Neural cell (in vitro differentiated cells): ENCODE results near the gene UPF3A. TPM values are rescaled to one million over a fixed set of nuclear protein-coding genes. Genes with fewer than 3 reads are reported as not detected.

Experiments used
- H2AFZ ChIP-seq: fragments of 200-600, 300-800 bp; sonication (generic), shearing (Covaris generic); 2 replicates; pipeline ENCODE4 v1.6.0; 2014; ENCODE audit warnings: low read depth, mild to moderate bottlenecking, antibody characterized with exemption, low read length, moderate library complexity
- H3F3A ChIP-seq: fragments of 200-600 bp; shearing (Covaris generic); 2 replicates; pipeline ENCODE4 v1.6.1; 2016; ENCODE audit warnings: mild to moderate bottlenecking, moderate library complexity, mixed read lengths, antibody characterized with exemption, low read length; ENCODE audit not compliant: insufficient read depth, poor library complexity, severe bottlenecking
- H3K27ac ChIP-seq: fragments of 200-600, 300-800 bp; sonication (generic), shearing (Covaris generic); 2 replicates; pipeline ENCODE4 v1.5.1; 2014; ENCODE audit warnings: mild to moderate bottlenecking, low read length, moderate library complexity
- H3K27me3 ChIP-seq: fragments of 300-800, 200-600 bp; sonication (generic), shearing (Covaris generic); 2 replicates; pipeline ENCODE4 v1.6.0; 2014; ENCODE audit warnings: mild to moderate bottlenecking, low read depth, low read length, moderate library complexity; ENCODE audit not compliant: insufficient read depth
- H3K36me3 ChIP-seq: fragments of 300-800, 200-600 bp; sonication (generic), shearing (Covaris generic); 2 replicates; pipeline ENCODE4 v1.5.1; 2014; ENCODE audit warnings: mild to moderate bottlenecking, antibody characterized with exemption, low read length, moderate library complexity; ENCODE audit not compliant: insufficient read depth
- H3K4me2 ChIP-seq: fragments of 300-800, 200-600 bp; sonication (generic), shearing (Covaris generic); 2 replicates; pipeline ENCODE4 v1.6.0; 2014; ENCODE audit warnings: mild to moderate bottlenecking, low read length
- H3K4me3 ChIP-seq: fragments of 300-800, 200-600 bp; sonication (generic), shearing (Covaris generic); 2 replicates; pipeline ENCODE4 v1.5.1; 2014; ENCODE audit warnings: mild to moderate bottlenecking, low read length, moderate library complexity
- H3K79me2 ChIP-seq: fragments of 200-600 bp; shearing (Covaris generic); replicated peaks from 2 replicates; pipeline ENCODE4 v1.6.0; 2014; ENCODE audit warnings: mild to moderate bottlenecking, low read length, moderate library complexity; ENCODE audit not compliant: insufficient read depth
- H3K9ac ChIP-seq: fragments of 300-800, 200-600 bp; sonication (generic), shearing (Covaris generic); 2 replicates; pipeline ENCODE4 v1.6.1; 2016; ENCODE audit warnings: mild to moderate bottlenecking, low read length, mixed read lengths
- H3K9me2 ChIP-seq: fragments of 200-600 bp; shearing (Covaris generic); 2 replicates; pipeline ENCODE4 v1.6.1; 2016; ENCODE audit warnings: mild to moderate bottlenecking, low read length, mixed read lengths; ENCODE audit not compliant: insufficient read depth
- H3K9me3 ChIP-seq: fragments of 200-600, 300-800 bp; sonication (generic), shearing (Covaris generic); 2 replicates; pipeline ENCODE4 v1.6.1; 2016; ENCODE audit warnings: mild to moderate bottlenecking, mixed run types, low read length, moderate library complexity, mixed read lengths
- H4K20me1 ChIP-seq: fragments of 200-600 bp; shearing (Covaris generic); 2 replicates; pipeline ENCODE4 v1.6.1; 2016; ENCODE audit warnings: mild to moderate bottlenecking, mixed run types; ENCODE audit not compliant: insufficient read depth
- EP300 ChIP-seq: fragments of 450-650 bp; conservative IDR thresholded peaks from 2 replicates; pipeline ENCODE4 v1.6.1; 2014; ENCODE audit warnings: antibody characterized with exemption, mild to moderate bottlenecking, moderate library complexity; ENCODE audit not compliant: poor library complexity, severe bottlenecking
- EZH2 ChIP-seq: fragments of 200-600, 300-800 bp; shearing (Covaris generic), sonication (generic); IDR thresholded peaks from 2 replicates; pipeline ENCODE4 v1.6.1; 2014; ENCODE audit warnings: antibody characterized with exemption, low read length, borderline replicate concordance, mild to moderate bottlenecking; ENCODE audit not compliant: insufficient read depth, poor library complexity, severe bottlenecking
- MXI1 ChIP-seq: fragments of 450-650 bp; conservative IDR thresholded peaks from 2 replicates; pipeline ENCODE4 v1.6.1; 2014; ENCODE audit warnings: antibody characterized with exemption, mild to moderate bottlenecking; ENCODE audit not compliant: poor library complexity, severe bottlenecking
- POLR2AphosphoS5 ChIP-seq: IDR thresholded peaks from 2 replicates; pipeline ENCODE4 v1.6.1; 2012
- RAD21 ChIP-seq: fragments of 450-650 bp; conservative IDR thresholded peaks from 2 replicates; pipeline ENCODE4 v1.6.1; 2014; ENCODE audit warnings: antibody characterized with exemption, mild to moderate bottlenecking, moderate library complexity
- SMC3 ChIP-seq: fragments of 450-650 bp; conservative IDR thresholded peaks from 2 replicates; pipeline ENCODE4 v1.6.1; 2014; ENCODE audit warnings: antibody characterized with exemption, mild to moderate bottlenecking, moderate library complexity; ENCODE audit not compliant: poor library complexity
- TAF1 ChIP-seq: IDR thresholded peaks from 2 replicates; pipeline ENCODE4 v1.6.1; 2012; ENCODE audit warnings: low read depth
- polyA plus RNA-seq: library from polyadenylated mRNA; depleted of rRNA; stranded (reverse); fragments of >200 nt; gene quantifications from 2 replicates; pipeline ENCODE4 v1.2.3, GENCODE V29; 2014
- TF ChIP-seq, protein P1 (sequence below): IDR thresholded peaks from 2 replicates; pipeline ENCODE4 v1.6.1; 2012; ENCODE audit warnings: borderline replicate concordance
- TF ChIP-seq, protein P2 (sequence below): fragments of 450-650 bp; IDR thresholded peaks from 2 replicates; pipeline ENCODE4 v1.5.1; 2014; ENCODE audit warnings: antibody characterized with exemption, mild to moderate bottlenecking, moderate library complexity; ENCODE audit not compliant: poor library complexity, severe bottlenecking

Gene UPF3A
- polyA plus RNA-seq, 1 donor from 2014 or later = 277 TPM

DNA sequence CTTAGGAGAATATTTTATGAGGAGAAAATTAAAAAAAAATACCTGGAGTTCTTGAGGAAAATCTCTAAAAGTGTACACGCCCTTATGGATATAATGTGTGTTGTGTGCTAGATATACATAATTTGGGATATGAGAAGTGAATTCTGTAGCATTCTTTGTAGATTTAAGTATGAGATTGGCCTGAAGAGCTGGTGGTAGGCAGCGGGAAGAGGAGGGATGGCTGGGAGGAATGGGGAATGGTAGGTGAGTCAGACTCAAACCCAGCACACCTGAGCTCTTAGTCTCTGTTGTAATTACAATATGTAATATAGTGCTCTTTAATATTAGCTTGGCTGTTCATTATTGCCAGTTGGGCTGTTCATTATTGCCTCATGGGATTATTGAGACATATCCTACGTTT is 39.9 kb downstream of the UPF3A start:
- no peaks in the 10 kb centered on the region for H3F3A ChIP-seq
- no peak overlapping the region for H2AFZ ChIP-seq
- H3K4me3 ChIP-seq = no peak overlapping the region
- H3K27me3 ChIP-seq = no peaks in the 10 kb centered on the region
- H3K9me3 ChIP-seq = no peaks in the 10 kb centered on the region
- TF ChIP-seq RAD21 (no peak), EP300 (no peak), EZH2 (no peak), MXI1 (no peak), TAF1 (no peak)
- peaks cover 27% of the 10 kb centered on the region for H3K36me3 ChIP-seq
- H3K4me2 ChIP-seq = no peak overlapping the region
- no peak overlapping the region for H3K27ac ChIP-seq
- H3K79me2 ChIP-seq = peaks cover 50% of the 10 kb centered on the region
- H4K20me1 ChIP-seq = no peaks in the 10 kb centered on the region
- no peak overlapping the region for H3K9ac ChIP-seq
- no peaks in the 10 kb centered on the region for H3K9me2 ChIP-seq

DNA sequence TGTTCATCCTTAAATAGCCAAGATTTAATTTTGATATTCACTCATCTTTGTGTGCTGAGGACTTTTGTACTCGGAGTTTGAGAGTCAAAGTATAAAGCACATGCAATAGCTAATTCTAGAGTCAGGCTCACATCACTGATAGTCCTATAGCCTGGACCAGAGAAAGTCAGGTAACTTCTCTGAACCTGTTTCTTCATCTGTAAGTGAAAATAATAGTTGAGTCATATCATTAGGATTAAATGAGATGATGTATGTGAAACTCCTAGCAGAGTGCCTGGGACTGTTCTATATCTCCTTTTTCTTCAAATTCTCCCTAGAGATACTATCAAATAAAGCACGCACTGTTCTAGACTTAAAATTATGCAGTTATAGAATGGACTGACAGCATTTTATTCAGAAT is 41.9 kb downstream of the UPF3A start:
- no peaks in the 10 kb centered on the region for H3K9me2 ChIP-seq
- no peaks in the 10 kb centered on the region for H4K20me1 ChIP-seq
- no peak overlapping the region for H2AFZ ChIP-seq
- H3K4me3 ChIP-seq = no peak overlapping the region
- H3K9me3 ChIP-seq = no peaks in the 10 kb centered on the region
- no peak overlapping the region for H3K9ac ChIP-seq
- no peak overlapping the region for H3K4me2 ChIP-seq
- H3K27me3 ChIP-seq = no peaks in the 10 kb centered on the region
- H3F3A ChIP-seq = no peaks in the 10 kb centered on the region
- H3K27ac ChIP-seq = no peak overlapping the region
- peaks cover 27% of the 10 kb centered on the region for H3K36me3 ChIP-seq
- TF ChIP-seq, protein P1, sequence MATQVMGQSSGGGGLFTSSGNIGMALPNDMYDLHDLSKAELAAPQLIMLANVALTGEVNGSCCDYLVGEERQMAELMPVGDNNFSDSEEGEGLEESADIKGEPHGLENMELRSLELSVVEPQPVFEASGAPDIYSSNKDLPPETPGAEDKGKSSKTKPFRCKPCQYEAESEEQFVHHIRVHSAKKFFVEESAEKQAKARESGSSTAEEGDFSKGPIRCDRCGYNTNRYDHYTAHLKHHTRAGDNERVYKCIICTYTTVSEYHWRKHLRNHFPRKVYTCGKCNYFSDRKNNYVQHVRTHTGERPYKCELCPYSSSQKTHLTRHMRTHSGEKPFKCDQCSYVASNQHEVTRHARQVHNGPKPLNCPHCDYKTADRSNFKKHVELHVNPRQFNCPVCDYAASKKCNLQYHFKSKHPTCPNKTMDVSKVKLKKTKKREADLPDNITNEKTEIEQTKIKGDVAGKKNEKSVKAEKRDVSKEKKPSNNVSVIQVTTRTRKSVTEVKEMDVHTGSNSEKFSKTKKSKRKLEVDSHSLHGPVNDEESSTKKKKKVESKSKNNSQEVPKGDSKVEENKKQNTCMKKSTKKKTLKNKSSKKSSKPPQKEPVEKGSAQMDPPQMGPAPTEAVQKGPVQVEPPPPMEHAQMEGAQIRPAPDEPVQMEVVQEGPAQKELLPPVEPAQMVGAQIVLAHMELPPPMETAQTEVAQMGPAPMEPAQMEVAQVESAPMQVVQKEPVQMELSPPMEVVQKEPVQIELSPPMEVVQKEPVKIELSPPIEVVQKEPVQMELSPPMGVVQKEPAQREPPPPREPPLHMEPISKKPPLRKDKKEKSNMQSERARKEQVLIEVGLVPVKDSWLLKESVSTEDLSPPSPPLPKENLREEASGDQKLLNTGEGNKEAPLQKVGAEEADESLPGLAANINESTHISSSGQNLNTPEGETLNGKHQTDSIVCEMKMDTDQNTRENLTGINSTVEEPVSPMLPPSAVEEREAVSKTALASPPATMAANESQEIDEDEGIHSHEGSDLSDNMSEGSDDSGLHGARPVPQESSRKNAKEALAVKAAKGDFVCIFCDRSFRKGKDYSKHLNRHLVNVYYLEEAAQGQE = no peak
- TF ChIP-seq, protein P2, sequence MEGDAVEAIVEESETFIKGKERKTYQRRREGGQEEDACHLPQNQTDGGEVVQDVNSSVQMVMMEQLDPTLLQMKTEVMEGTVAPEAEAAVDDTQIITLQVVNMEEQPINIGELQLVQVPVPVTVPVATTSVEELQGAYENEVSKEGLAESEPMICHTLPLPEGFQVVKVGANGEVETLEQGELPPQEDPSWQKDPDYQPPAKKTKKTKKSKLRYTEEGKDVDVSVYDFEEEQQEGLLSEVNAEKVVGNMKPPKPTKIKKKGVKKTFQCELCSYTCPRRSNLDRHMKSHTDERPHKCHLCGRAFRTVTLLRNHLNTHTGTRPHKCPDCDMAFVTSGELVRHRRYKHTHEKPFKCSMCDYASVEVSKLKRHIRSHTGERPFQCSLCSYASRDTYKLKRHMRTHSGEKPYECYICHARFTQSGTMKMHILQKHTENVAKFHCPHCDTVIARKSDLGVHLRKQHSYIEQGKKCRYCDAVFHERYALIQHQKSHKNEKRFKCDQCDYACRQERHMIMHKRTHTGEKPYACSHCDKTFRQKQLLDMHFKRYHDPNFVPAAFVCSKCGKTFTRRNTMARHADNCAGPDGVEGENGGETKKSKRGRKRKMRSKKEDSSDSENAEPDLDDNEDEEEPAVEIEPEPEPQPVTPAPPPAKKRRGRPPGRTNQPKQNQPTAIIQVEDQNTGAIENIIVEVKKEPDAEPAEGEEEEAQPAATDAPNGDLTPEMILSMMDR = no peak
- no peak for TF ChIP-seq MXI1
- no peak for TF ChIP-seq SMC3
- H3K79me2 ChIP-seq = peaks cover 32% of the 10 kb centered on the region

DNA sequence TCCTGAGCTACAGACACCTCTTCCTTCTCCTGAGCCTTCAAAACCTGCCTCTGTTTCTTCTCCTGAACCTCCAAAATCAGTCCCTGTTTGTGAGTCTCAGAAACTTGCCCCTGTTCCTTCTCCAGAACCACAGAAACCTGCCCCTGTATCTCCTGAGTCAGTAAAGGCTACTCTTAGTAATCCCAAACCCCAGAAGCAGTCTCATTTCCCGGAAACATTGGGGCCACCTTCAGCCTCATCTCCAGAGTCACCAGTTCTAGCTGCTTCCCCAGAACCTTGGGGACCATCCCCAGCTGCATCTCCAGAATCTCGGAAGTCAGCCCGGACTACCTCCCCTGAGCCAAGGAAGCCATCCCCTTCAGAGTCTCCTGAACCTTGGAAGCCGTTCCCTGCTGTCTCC is 42.9 kb downstream of the UPF3A start:
- H3K27me3 ChIP-seq = no peaks in the 10 kb centered on the region
- H3K27ac ChIP-seq = no peak overlapping the region
- H3K79me2 ChIP-seq = peaks cover 22% of the 10 kb centered on the region
- no peak overlapping the region for H3K4me3 ChIP-seq
- TF ChIP-seq MXI1 = no peak
- no peak for TF ChIP-seq POLR2AphosphoS5
- TF ChIP-seq EP300 = no peak
- TF ChIP-seq EZH2 = no peak
- TF ChIP-seq, protein P1 = no peak
- TF ChIP-seq, protein P2 = no peak
- no peak for TF ChIP-seq SMC3
- TF ChIP-seq RAD21 = no peak
- no peak for TF ChIP-seq TAF1
- no peaks in the 10 kb centered on the region for H4K20me1 ChIP-seq
- H3F3A ChIP-seq = no peaks in the 10 kb centered on the region
- H2AFZ ChIP-seq = no peak overlapping the region
- no peak overlapping the region for H3K9ac ChIP-seq
- no peaks in the 10 kb centered on the region for H3K9me2 ChIP-seq
- peaks cover 27% of the 10 kb centered on the region for H3K36me3 ChIP-seq
- H3K9me3 ChIP-seq = no peaks in the 10 kb centered on the region
- H3K4me2 ChIP-seq = no peak overlapping the region
